ENCODE data around the gene AATF.

The AATF gene

DNA sequence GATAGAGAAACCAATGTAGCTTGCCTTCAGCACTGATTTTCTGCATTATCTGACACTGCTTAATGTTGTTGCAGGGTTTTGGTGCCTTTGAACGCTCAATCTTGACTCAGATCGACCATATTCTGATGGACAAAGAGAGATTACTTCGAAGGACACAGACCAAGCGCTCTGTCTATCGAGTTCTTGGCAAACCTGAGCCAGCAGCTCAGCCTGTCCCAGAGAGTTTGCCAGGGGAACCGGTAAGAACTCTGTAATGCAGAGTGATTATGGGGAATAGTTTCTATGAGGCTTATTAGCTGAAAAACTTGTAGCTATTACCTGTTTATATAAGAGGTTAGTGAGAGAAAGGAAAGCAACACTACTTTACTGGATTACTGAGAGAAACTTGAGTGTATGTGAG is 40.4 kb downstream of the AATF start:
- Histone ChIP-seq H3K4me1 (ENCODE audit: low read length) (no peaks in the 10 kb centered on the region), H3K9me3 (replicated peaks; ENCODE audit: insufficient read depth, low read length) (no peaks in the 10 kb centered on the region), H3K27ac (ENCODE audit: low read length) (no peak overlapping the region), H4K20me1 (ENCODE audit: insufficient read depth, low read length) (no peaks in the 10 kb centered on the region), H3K4me2 (ENCODE audit: low read depth, low read length) (no peak overlapping the region), H2AFZ (ENCODE audit: low read length) (no peak overlapping the region), H3K9me2 (replicated peaks; ENCODE audit: insufficient read depth, low read length) (no peaks in the 10 kb centered on the region), H3F3A (ENCODE audit: insufficient read depth, low read length) (no peaks in the 10 kb centered on the region), H3K9ac (ENCODE audit: low read length) (no peak overlapping the region), H3K4me3 (ENCODE audit: low read length) (no peak overlapping the region), H3K79me2 (ENCODE audit: low read length) (peaks cover 7% of the 10 kb centered on the region), H3K27me3 (replicated peaks; ENCODE audit: insufficient read depth, low read length) (no peaks in the 10 kb centered on the region), H3K36me3 (replicated peaks; ENCODE audit: insufficient read depth, low read length) (peaks cover 6% of the 10 kb centered on the region; the same call in 1 of the 2 replicates)
- DNase-seq, result no peak
- TF ChIP-seq, protein P1, sequence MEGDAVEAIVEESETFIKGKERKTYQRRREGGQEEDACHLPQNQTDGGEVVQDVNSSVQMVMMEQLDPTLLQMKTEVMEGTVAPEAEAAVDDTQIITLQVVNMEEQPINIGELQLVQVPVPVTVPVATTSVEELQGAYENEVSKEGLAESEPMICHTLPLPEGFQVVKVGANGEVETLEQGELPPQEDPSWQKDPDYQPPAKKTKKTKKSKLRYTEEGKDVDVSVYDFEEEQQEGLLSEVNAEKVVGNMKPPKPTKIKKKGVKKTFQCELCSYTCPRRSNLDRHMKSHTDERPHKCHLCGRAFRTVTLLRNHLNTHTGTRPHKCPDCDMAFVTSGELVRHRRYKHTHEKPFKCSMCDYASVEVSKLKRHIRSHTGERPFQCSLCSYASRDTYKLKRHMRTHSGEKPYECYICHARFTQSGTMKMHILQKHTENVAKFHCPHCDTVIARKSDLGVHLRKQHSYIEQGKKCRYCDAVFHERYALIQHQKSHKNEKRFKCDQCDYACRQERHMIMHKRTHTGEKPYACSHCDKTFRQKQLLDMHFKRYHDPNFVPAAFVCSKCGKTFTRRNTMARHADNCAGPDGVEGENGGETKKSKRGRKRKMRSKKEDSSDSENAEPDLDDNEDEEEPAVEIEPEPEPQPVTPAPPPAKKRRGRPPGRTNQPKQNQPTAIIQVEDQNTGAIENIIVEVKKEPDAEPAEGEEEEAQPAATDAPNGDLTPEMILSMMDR (IDR thresholded peaks at IDR 0.05; ENCODE audit: low read length), result no peak
- TF ChIP-seq EZH2phosphoT487 (IDR thresholded peaks at IDR 0.05; ENCODE audit: low read length) (no peak), EZH2 (optimal IDR thresholded peaks at IDR 0.05; ENCODE audit: low read depth, low read length) (no peak)

DNA sequence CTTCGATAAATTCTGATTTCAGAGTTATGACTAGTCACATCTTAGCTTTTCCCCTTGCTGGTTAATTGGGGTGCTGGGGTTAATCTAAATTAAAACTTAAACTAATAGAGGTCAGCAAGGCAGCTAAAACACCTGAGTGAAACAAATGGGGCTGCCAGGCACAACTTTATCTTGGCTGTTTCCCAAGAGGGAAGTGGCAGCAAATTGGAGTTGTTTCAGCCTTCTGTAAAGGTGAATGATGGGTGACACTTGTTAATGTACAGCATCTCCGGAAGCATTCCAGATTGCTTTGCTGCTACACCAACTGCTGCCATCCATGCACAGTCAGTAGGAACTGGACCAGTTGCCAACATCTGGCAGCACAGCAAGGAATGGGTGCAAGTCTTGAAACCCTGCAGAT is 43.9 kb downstream of the AATF start:
- Histone ChIP-seq H3K4me3 (ENCODE audit: low read length) (no peak overlapping the region), H3K79me2 (ENCODE audit: low read length) (peaks cover 7% of the 10 kb centered on the region; the same call in 1 of the 2 replicates), H3K9me2 (replicated peaks; ENCODE audit: insufficient read depth, low read length) (no peaks in the 10 kb centered on the region), H3K4me2 (ENCODE audit: low read depth, low read length) (no peak overlapping the region), H3K27me3 (replicated peaks; ENCODE audit: insufficient read depth, low read length) (no peaks in the 10 kb centered on the region), H3F3A (ENCODE audit: insufficient read depth, low read length) (no peaks in the 10 kb centered on the region), H3K9me3 (replicated peaks; ENCODE audit: insufficient read depth, low read length) (no peaks in the 10 kb centered on the region), H3K9ac (ENCODE audit: low read length) (no peak overlapping the region), H2AFZ (ENCODE audit: low read length) (no peak overlapping the region), H3K27ac (ENCODE audit: low read length) (no peak overlapping the region), H3K4me1 (ENCODE audit: low read length) (no peaks in the 10 kb centered on the region), H3K36me3 (replicated peaks; ENCODE audit: insufficient read depth, low read length) (peaks cover 25% of the 10 kb centered on the region), H4K20me1 (ENCODE audit: insufficient read depth, low read length) (no peaks in the 10 kb centered on the region)
- DNase-seq, result no peak
- TF ChIP-seq EZH2 (optimal IDR thresholded peaks at IDR 0.05; ENCODE audit: low read depth, low read length) (no peak), EZH2phosphoT487 (IDR thresholded peaks at IDR 0.05; ENCODE audit: low read length) (no peak)
- TF ChIP-seq, protein P1 (IDR thresholded peaks at IDR 0.05; ENCODE audit: low read length), result no peak

- TF ChIP-seq, protein P1 (IDR thresholded peaks at IDR 0.05; ENCODE audit: low read length), result no peak
- no peak for TF ChIP-seq EZH2 (optimal IDR thresholded peaks at IDR 0.05; ENCODE audit: low read depth, low read length)
- TF ChIP-seq EZH2phosphoT487 (IDR thresholded peaks at IDR 0.05; ENCODE audit: low read length), result no peak
- H3K9ac ChIP-seq (ENCODE audit: low read length), result no peak overlapping the region
- H3F3A ChIP-seq (ENCODE audit: insufficient read depth, low read length), result no peaks in the 10 kb centered on the region
- no peaks in the 10 kb centered on the region for H3K9me2 ChIP-seq (replicated peaks; ENCODE audit: insufficient read depth, low read length)
- no peak for DNase-seq
- no peak overlapping the region for H3K27ac ChIP-seq (ENCODE audit: low read length)
- peaks cover 7% of the 10 kb centered on the region; the same call in 1 of the 2 replicates for H3K79me2 ChIP-seq (ENCODE audit: low read length)
- no peaks in the 10 kb centered on the region for H3K4me1 ChIP-seq (ENCODE audit: low read length)
- no peak overlapping the region for H3K4me3 ChIP-seq (ENCODE audit: low read length)
- no peaks in the 10 kb centered on the region for H4K20me1 ChIP-seq (ENCODE audit: insufficient read depth, low read length)
- no peaks in the 10 kb centered on the region for H3K9me3 ChIP-seq (replicated peaks; ENCODE audit: insufficient read depth, low read length)
- H3K36me3 ChIP-seq (replicated peaks; ENCODE audit: insufficient read depth, low read length), result peaks cover 28% of the 10 kb centered on the region
- H3K27me3 ChIP-seq (replicated peaks; ENCODE audit: insufficient read depth, low read length), result no peaks in the 10 kb centered on the region
- H2AFZ ChIP-seq (ENCODE audit: low read length), result no peak overlapping the region
- no peak overlapping the region for H3K4me2 ChIP-seq (ENCODE audit: low read depth, low read length)
Observed at GRCh38 chr17:36993227-36993626, 44.5 kb downstream of the AATF start.
